Activated T-cell treated with anti-CD3 and anti-CD28 coated beads for 1 hour (primary cell): ENCODE results near the gene CSRNP3.

ENCODE experiments used
- DNase-seq: peaks from one replicate; pipeline ENCODE4 v3.0.0-alpha.2; 2020; ENCODE audit warnings: low read depth

The CSRNP3 gene

DNA sequence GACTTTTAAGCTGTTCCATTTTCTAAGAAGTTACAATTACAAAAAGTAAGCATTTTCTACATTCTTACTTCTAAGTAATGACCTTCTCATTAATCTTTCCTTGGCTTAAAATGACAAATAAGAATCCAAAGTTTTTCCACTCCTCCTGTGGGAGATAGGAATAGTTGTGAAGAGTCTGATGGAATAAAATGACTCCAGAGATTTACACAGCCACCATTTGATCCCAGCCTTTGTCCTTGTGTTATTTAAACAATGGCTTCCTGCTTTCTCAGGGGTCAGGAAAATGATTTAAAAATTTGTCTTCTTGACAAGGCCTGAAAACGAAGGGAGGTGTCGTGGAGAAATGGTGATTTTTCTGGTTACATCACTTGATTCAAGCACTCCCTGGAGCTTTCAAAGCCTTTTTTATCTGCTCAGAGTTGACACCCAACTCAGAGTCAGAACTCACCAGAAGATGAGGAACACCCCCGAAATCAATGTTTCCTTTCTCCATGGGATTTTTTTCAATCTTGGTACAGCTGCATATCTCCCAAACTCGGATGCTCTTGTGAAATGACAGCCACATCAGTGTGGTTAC lies 218.0 kb downstream of the CSRNP3 start:
- no peak for DNase-seq

DNA sequence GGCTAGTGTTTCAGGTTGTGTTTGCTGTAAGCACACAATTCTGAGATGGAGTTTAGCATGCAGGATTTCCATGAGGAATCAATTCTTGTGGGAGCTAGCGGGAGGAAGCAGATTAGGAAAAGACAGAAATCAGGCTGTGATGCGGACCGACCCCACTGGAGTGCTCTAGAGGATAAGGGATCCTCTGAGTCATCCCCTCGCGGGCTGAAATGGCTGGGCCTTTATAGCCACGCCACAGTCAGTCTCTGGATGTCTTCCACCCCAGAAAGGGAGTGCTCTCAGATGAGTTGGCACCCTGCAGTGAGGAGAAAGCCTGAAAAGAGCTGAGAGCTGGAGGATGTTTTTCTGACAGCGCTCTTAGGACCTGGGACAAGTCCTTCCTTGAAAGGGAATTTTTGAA lies 222.1 kb downstream of the CSRNP3 start:
- no peak for DNase-seq

DNA sequence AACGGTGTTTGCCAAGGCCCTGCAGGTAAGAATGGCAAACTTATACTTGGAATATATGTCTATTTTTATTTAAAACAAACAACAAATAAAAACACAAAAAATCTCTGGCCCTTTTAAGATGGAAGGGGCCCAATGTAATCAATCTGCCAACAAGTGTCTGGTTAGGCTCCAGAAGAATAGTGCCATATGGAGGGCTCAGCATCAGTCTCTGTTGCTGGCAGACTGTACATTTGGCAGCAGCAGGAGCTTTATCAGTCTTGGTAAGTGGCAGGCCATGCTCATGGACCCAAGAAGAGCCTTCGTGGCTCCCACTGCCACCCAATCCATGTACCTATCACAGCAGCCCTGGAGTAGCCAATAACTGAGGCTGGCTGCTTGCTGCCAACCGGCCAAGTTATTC lies 223.4 kb downstream of the CSRNP3 start:
- no peak for DNase-seq

DNA sequence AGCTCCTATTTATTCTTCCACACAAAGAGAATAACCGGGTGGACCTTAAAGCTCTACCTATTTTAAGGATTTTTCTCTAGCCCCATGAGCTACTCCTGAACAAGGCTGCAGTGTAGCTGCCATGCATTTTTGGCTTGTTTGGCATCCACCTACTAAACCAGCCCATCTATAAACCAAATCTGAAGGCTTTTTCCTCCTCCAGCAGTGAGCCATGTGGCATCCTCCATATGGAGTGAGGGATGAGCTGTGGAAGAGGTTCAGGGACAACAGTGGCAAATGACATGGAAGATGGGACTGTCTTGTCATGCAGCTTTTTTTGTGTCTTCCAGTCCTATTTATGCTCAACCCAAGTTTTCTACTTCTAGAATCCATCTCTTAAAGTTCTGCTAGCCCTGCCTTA lies 224.3 kb downstream of the CSRNP3 start:
- DNase-seq = no peak

DNA sequence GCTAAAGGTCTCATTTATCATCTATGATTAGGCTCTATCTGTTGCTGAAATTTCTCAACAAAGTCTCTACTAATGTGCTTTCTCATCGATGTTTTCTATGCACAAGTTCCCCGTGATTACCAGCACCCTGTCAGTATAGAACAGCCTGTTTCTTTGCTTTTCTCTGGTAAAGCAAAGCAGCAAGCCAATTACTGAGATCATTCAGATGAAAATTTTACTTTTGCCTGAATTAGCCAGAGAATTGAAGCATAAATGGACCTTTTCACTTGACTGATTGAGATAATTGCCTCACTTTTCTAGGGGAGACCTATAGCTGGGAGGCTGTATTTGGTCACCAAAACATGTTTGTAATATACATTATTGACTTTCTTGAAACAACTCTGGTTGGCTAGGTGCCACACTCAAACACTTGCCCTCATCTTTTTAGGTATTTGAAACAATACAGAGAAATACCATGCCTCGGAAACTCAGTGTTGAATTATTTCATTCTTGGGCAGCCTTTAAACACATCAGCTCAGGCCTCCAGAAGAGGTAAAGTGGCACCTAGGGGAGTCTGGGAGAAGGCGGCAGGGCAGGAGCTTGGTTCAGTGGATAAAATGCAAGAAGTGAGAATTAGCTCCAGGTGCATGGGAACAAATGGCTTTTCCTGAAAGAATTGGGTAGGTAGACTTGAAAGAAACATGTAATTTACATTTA lies 228.4 kb downstream of the CSRNP3 start:
- no peak for DNase-seq

DNA sequence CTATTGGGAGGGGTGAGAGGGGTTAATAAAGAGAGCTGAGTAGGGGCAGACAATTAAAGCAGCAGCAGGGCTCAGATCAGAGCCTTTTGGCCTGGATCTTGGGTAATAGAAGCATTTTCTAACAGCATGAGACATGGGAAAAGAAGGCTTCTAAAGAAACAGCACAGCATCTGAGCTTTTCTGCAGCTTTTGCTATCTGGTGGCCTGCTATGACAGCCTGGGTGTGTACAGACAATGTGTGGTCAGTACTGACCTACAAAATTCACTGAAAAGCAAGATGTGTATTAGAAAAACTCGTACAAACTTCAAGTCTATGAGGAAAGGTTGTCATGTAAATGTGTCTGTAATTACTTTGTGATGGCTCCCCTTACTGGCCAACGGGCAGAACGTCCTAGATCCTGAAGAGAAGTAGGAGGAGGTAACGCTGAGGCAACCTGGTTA lies 229.0 kb downstream of the CSRNP3 start:
- DNase-seq = no peak

DNA sequence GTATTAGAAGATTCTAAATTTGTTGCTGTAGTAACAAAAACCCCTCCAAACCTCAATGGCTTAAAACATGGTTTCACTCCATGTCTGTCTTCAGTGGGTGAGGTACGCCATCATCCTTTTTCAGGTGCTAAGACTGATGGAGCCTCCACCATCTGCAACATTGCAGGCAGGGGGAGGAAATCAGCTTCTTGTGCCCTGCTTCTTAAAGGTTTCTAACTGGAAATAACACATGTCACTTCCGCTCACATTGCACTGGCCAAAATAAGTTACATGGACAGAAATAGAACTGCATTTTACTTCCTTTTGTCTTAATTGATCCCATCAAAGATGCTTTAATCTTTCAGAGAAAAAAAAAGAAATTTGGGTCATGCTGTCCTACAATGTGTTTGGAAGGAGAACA lies 230.4 kb downstream of the CSRNP3 start:
- DNase-seq = no peak

DNA sequence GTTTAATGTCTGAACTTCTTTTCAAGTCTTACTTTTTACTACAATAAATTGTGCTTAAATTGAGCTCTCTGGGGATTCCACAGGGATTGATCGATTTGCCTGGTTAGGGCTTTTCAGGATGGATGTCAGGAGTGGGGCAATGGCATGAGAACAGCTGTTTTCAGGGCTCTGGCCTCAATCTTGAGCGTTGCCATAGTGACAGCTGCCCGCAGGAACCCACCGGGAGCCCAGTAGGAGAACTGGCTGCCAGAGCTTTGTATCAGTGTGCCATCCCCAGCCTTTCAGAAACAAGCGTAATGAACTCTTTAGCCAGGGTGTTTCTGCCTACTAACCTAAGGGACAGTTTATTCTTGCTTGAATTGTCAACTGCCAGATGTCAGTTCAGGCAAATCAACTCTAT lies 231.0 kb downstream of the CSRNP3 start:
- DNase-seq = no peak

DNA sequence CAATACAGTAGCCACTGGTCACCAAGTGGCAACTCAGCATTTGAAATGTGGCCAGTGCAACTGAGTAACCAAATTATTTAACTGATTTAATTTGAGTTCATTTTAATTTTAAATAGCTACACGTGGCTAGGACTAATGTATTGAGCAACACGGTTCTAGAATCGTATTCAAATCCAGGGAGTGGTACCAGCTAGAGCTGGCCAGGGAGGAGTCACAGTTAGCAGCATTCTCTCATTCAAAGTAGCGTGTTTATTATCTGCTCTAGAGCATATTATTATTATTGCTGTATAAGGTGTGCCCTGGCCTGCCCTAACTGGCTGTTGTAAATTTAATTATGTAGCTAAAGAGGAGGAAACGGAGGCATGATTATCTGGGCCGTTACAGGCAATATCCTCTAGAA lies 231.6 kb downstream of the CSRNP3 start:
- no peak for DNase-seq

DNA sequence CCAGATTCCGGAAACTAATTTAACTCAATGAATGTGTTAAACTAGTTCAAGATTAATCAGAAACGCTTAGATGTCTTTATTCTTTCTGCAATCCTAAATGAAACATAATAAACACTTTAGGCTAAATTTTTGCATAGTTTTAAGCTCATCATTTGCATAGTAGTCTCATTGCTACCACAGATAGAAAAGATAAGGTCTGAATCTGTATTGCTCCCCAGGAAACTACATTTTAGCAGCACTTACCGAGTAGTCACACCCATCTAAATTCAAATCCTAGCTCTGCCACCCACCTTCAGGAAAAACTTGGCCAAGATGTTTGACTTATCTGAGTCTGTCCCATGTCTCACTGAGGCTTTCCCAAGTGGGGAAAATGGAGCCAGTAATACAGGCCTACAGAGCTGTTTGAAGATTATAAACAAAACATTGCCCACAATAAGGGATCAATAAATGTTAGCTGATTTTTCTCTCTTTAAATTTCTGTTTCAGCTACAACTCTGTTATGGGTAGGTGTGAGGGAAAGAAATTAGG lies 237.5 kb downstream of the CSRNP3 start:
- no peak for DNase-seq

DNA sequence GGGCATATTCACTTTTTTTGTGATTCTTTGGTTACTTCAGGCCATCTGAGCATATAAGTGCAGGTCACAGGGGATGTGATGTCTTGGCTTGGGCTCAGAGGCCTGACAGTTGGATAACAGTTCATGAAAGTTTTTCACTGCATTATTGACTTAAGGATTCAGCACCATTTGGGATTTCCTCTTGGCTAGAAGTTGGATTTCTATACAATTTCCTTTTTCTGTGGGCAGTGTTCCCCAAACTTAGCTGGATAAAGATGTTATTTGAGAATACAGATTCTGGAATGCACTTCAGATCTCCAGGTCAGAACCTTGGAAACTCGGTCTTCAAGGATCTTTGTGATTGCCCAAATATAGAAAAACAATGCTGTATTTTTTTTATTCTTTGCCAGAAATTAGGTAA lies 246.6 kb downstream of the CSRNP3 start:
- DNase-seq = no peak

DNA sequence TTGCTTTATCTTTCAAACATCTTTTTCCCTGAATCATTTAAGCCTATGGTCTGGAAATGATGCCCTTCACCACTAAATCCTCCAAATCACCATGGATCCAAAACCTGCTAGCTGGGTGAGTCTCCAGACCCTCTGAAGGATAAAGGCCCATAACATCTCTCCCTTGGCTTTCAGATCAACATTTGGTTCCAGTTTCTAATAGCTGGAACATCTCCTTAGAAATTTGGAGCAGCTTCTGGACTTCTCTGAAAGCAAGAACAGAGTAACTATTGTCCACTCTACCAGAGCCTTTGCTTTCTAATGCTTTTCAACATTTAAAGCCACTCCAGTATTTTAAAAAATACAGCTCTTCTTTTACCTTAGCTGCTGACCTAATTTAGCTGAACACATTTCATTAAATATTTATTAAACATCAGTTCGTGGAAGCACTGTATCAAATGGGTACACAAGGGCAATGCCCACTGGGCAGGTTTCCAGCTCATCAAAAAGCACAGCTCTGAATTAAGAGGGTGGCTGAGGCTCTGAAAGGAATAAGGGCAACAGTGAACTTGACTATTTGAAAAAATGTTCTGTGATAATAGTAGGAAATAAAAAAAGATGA lies 249.2 kb downstream of the CSRNP3 start:
- DNase-seq = no peak

DNA sequence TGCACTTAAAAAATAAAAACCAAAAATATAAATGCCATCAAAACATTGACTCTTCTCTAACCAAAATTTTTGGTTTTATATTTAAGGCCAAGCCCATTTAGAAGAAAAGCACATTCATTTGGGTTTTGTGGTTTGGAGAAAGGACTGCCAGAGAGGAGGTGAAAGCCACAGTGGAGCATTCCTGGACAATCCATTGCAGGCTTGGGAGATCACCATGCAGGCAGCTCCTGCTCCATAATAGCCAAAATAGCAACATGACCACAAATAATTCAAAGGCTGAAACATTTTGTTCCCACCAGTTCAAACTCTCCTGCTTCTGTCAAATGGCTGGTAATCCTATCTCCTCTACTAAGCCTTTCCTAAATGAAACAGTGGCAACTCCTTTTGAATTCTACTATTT lies 251.0 kb downstream of the CSRNP3 start:
- DNase-seq = no peak

DNA sequence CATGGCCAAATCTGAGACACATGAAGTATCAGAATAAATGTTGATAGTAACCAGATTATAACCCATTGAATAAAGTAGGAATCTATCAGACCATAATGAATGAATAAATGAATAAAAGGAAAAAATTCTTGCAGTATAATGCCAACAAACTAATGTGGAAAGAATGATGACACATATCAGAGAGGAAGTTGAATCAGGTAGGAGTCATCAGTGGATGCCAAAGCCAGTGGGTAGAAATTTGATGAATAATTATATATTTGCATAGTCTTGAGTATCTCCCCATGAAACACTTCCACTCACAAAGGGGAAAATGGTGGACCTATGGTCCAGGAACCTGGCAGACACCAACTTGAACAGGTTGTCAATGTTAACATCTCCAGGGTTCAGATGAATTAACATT lies 255.9 kb downstream of the CSRNP3 start:
- DNase-seq = no peak
